ENCODE results near the gene HEXA.
"Not testable (repeated sequence)": the region's sequence is repeated elsewhere in the genome, so short reads cannot be mapped to it uniquely, and the experiment has no call there.

HEXA gene

DNA sequence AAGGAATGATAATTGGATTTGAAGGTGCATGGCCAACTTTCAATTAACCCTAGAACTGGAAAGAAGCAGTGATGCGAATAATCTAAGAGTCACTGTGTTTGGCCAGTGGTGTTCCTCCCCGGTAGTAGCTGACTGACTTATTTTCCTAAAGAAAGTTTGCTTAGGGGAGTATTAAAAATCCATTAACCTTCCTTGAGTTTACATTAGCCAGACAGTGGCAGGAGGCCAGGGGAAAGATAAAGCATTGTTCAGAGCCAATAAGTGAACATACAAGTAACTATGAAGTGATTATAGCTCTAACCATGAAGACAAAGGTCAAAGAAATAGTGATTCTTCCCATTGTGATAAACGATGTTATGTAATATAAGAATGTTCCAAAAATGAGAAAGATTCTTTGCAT, 13.4 kb upstream of the HEXA start:
- DNase-seq (ENCODE audit: low read depth): peak; percentile 9
- H3K4me3 ChIP-seq (ENCODE audit: low read length): no peak overlapping the region
- TF ChIP-seq, protein P1, sequence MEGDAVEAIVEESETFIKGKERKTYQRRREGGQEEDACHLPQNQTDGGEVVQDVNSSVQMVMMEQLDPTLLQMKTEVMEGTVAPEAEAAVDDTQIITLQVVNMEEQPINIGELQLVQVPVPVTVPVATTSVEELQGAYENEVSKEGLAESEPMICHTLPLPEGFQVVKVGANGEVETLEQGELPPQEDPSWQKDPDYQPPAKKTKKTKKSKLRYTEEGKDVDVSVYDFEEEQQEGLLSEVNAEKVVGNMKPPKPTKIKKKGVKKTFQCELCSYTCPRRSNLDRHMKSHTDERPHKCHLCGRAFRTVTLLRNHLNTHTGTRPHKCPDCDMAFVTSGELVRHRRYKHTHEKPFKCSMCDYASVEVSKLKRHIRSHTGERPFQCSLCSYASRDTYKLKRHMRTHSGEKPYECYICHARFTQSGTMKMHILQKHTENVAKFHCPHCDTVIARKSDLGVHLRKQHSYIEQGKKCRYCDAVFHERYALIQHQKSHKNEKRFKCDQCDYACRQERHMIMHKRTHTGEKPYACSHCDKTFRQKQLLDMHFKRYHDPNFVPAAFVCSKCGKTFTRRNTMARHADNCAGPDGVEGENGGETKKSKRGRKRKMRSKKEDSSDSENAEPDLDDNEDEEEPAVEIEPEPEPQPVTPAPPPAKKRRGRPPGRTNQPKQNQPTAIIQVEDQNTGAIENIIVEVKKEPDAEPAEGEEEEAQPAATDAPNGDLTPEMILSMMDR (conservative IDR thresholded peaks at IDR 0.05; ENCODE audit: low read depth, low read length): no peak

DNA sequence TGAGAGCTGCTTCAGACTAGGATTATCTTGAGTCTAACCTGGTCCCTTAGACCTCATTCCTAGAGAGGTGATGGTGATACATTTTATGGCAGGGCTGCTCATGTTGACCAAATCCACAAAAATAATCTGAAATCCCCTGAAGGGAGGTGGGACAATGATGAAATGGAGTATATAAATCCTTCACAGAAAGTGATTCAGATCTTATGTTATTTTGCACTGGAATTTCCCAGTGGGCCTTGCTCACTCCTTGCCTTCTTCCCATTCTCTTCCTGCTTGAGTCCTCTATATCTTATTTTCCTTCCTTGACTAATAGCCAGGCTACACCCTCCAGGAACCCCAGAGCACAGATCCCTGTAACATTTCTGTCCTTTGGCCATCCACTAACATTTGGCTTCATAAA, 11.9 kb upstream of the HEXA start:
- TF ChIP-seq, protein P1 (conservative IDR thresholded peaks at IDR 0.05; ENCODE audit: low read depth, low read length): no peak
- DNase-seq (ENCODE audit: low read depth): no peak
- no peak overlapping the region for H3K4me3 ChIP-seq (ENCODE audit: low read length)

GRCh38 chr15:72382146-72382545, 6.3 kb upstream of the HEXA start:
- H3K4me3 ChIP-seq (ENCODE audit: low read length): no peak overlapping the region
- TF ChIP-seq, protein P1 (conservative IDR thresholded peaks at IDR 0.05; ENCODE audit: low read depth, low read length): no peak
- no peak for DNase-seq (ENCODE audit: low read depth)

DNA sequence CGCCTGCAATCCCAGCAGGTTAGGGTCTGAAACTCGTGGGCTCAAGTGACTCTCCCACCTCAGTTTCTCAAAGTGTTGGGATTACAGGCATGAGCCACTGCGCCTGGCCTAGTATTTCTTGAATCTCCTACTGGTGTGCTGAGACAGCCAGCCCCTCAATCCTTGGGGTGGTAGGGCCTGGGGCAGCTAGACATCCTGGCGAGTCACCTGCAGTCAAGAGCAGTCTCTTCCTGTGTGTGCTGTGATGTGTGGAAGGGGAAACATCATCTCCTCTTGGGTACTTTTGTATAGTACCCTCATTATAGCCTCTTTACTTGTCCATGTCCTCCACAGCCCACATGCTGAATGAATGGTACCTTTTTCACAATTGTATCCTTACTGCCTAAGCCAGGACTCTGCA, 4.9 kb upstream of the HEXA start:
- no peak overlapping the region for H3K4me3 ChIP-seq (ENCODE audit: low read length)
- TF ChIP-seq, protein P1 (conservative IDR thresholded peaks at IDR 0.05; ENCODE audit: low read depth, low read length): no peak
- DNase-seq (ENCODE audit: low read depth): no peak

GRCh38 chr15:72379856-72380430, 4.1 kb upstream of the HEXA start:
- no peak for DNase-seq (ENCODE audit: low read depth)
- TF ChIP-seq, protein P1 (conservative IDR thresholded peaks at IDR 0.05; ENCODE audit: low read depth, low read length): no peak
- H3K4me3 ChIP-seq (ENCODE audit: low read length): no peak overlapping the region

GRCh38 chr15:72379106-72379505, 3.3 kb upstream of the HEXA start:
- not testable (repeated sequence) for H3K4me3 ChIP-seq (ENCODE audit: low read length); DNase-seq (ENCODE audit: low read depth)

DNA sequence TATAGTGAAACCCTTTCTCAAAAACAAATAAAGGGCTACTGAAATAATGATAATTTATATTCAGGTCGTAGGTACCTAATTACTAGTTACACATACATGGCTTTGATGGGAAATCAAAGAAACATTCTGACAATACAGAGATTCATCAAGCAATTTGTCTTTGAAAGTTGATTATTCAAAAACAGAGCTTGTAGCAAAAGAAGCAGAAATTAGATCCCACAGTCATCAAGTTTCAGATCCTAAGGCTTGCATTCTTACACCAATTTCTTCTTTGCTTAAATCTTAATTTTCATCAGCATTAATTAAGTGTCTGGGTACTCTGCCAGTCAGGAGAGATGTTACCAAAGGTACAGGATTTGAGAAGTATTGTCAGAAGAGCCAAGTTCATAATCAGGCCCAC, 1.5 kb upstream of the HEXA start:
- H3K4me3 ChIP-seq (ENCODE audit: low read length): no peak overlapping the region
- DNase-seq (ENCODE audit: low read depth): no peak
- TF ChIP-seq, protein P1 (conservative IDR thresholded peaks at IDR 0.05; ENCODE audit: low read depth, low read length): no peak

DNA sequence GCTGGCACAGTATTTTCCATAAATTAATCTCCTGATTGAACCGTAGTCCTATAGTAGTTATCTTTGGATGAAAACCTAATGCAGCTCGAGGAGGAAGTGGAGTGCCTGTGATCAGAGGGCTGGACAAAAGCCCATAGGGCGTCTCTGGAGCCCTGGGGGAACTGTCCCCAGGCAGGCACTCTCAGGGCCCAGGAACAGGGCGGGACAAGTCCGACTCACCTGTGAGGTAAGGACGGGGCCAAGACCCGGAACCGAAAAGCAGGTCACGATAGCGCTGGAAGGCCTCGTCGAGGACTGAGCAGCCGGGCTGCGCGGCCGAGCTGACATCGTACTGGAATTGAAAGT, 341 bp downstream of the HEXA start:
- TF ChIP-seq, protein P1 (conservative IDR thresholded peaks at IDR 0.05; ENCODE audit: low read depth, low read length): no peak
- DNase-seq (ENCODE audit: low read depth): no peak
- H3K4me3 ChIP-seq (ENCODE audit: low read length): peak overlapping the region; percentile 89
